ENCODE results near the gene ISLR2. TPM values are rescaled to one million over a fixed set of nuclear protein-coding genes. Genes with fewer than 3 reads are reported as not detected.

ISLR2 gene
- total RNA-seq, 1 experiment from 2014 or later = not detected

DNA sequence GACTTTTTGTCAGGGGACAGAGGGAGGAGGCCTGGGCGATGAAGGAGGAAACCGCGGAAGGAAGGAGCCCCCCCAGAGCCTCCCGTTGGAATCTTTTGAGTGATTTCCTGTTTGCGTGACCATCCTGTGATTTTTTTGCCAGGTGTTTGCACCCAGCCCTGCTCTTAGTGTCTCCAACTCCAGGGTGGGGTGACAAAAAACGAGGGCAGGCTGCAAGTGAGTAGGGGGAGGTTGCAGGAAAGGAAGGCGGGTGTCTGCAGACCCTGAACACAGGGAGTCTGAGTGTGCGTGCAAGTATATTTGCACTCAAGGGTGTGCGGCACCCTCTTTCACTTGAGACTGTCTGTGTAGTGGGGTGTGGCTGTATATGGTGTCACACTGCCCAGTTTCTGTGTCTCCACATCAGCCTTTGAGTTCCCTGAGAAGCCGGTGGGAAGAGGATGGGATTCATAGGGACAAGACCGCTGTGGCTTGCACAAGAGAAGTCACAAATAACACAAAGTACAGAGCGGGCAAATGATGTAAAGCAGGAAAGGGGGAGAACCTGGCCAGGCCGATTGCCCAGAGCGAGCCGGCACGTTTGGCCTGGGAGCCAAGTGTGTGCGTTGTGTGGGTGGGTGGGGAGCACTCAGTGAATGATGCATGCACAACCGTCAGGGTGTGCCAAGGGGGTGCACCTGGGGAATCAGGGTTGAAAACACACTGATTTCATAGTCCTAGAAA, 6.6 kb downstream of the ISLR2 start:
- H3K4me3 ChIP-seq (ENCODE audit: low read depth, low read length) = peak overlapping the region; percentile 37
- ChIA-PET CTCF (no interaction called here), POLR2A (no interaction called here)
- no TSS peak for BruUV-seq (replicated peaks)
- H3K4me1 ChIP-seq = no peaks in the 10 kb centered on the region
- Mint-ChIP-seq H3K27me3 (ENCODE audit: insufficient read depth, unreplicated experiment) (peaks cover 18% of the 10 kb centered on the region), H3K27ac (ENCODE audit: unreplicated experiment) (no peak overlapping the region), H3K36me3 (ENCODE audit: insufficient read depth, unreplicated experiment) (no peaks in the 10 kb centered on the region), H3K4me3 (ENCODE audit: unreplicated experiment) (peak overlapping the region; percentile 71), H3K4me1 (ENCODE audit: low read depth, unreplicated experiment) (no peaks in the 10 kb centered on the region), H3K9me3 (ENCODE audit: unreplicated experiment) (no peaks in the 10 kb centered on the region)
- H3K36me3 ChIP-seq (ENCODE audit: control insufficient read depth, insufficient read depth, low read length) = no peaks in the 10 kb centered on the region
- peaks cover 2% of the 10 kb centered on the region; the same call in 1 of the 2 replicates for H3K27me3 ChIP-seq (replicated peaks; ENCODE audit: control insufficient read depth, insufficient read depth, low read length)
- TF ChIP-seq, protein P1, sequence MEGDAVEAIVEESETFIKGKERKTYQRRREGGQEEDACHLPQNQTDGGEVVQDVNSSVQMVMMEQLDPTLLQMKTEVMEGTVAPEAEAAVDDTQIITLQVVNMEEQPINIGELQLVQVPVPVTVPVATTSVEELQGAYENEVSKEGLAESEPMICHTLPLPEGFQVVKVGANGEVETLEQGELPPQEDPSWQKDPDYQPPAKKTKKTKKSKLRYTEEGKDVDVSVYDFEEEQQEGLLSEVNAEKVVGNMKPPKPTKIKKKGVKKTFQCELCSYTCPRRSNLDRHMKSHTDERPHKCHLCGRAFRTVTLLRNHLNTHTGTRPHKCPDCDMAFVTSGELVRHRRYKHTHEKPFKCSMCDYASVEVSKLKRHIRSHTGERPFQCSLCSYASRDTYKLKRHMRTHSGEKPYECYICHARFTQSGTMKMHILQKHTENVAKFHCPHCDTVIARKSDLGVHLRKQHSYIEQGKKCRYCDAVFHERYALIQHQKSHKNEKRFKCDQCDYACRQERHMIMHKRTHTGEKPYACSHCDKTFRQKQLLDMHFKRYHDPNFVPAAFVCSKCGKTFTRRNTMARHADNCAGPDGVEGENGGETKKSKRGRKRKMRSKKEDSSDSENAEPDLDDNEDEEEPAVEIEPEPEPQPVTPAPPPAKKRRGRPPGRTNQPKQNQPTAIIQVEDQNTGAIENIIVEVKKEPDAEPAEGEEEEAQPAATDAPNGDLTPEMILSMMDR (IDR thresholded peaks at IDR 0.05; ENCODE audit: insufficient read depth in 1 of 2, low read depth in 1 of 2, low read length in 1 of 2, severe bottlenecking in 1 of 2, unreplicated experiment in 1 of 2) = no peak
- no peaks in the 10 kb centered on the region for H3K9me3 ChIP-seq
- intact Hi-C loops (cut with micrococcal nuclease; ENCODE audit: unreplicated experiment) = no loop called here
- DNase-seq = no peak

DNA sequence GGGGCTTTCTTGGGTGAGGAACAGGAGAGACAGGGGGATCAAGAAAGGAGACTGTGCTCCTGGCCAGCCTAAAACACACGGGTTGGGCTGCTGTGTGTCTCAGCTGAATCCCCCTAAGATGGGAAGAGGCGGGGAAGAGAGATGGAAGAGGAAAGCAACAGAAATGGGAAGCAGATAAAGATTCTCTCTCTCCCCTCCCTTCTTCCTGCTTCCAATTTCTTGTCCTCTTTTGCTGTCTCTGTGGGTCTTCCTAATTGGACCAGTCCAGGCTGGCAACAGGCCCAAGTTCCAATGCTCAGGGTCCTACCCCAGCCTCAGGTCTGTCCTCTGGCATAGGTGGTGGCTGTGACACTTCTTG, 7.1 kb downstream of the ISLR2 start:
- Mint-ChIP-seq H3K4me3 (ENCODE audit: unreplicated experiment) (no peak overlapping the region), H3K9me3 (ENCODE audit: unreplicated experiment) (no peaks in the 10 kb centered on the region), H3K4me1 (ENCODE audit: low read depth, unreplicated experiment) (no peaks in the 10 kb centered on the region), H3K27me3 (ENCODE audit: insufficient read depth, unreplicated experiment) (peaks cover 14% of the 10 kb centered on the region), H3K36me3 (ENCODE audit: insufficient read depth, unreplicated experiment) (no peaks in the 10 kb centered on the region), H3K27ac (ENCODE audit: unreplicated experiment) (no peak overlapping the region)
- POLR2A ChIA-PET = no interaction called here
- CTCF ChIA-PET = no interaction called here
- Histone ChIP-seq H3K9me3 (no peaks in the 10 kb centered on the region), H3K4me1 (no peaks in the 10 kb centered on the region), H3K4me3 (ENCODE audit: low read depth, low read length) (no peak overlapping the region), H3K27me3 (replicated peaks; ENCODE audit: control insufficient read depth, insufficient read depth, low read length) (peaks cover 2% of the 10 kb centered on the region; the same call in 1 of the 2 replicates), H3K36me3 (ENCODE audit: control insufficient read depth, insufficient read depth, low read length) (no peaks in the 10 kb centered on the region)
- DNase-seq = no peak
- no TSS peak for BruUV-seq (replicated peaks)
- TF ChIP-seq, protein P1 (IDR thresholded peaks at IDR 0.05; ENCODE audit: insufficient read depth in 1 of 2, low read depth in 1 of 2, low read length in 1 of 2, severe bottlenecking in 1 of 2, unreplicated experiment in 1 of 2) = no peak
- intact Hi-C loops (cut with micrococcal nuclease; ENCODE audit: unreplicated experiment) = no loop called here

DNA sequence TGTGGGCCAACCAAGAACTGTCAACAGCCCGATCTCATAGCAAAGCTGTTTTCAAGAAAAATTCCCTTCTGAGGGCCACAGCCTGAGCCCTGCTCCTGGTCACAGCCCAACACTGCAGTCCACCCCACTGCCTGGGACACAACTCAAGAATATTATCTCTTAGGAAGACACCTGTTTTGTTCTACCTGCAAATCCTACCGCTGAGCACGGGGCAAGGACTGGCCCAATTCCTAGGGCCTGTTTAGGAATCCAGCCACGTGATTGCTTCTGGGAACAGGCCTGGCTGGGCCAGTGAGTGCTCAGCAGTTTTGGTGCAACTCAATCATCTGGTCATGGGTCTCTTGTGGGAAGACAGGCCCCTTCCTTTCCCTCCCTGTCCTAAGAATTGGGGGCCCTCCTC, 8.3 kb downstream of the ISLR2 start:
- H3K36me3 ChIP-seq (ENCODE audit: control insufficient read depth, insufficient read depth, low read length) = no peaks in the 10 kb centered on the region
- Mint-ChIP-seq H3K27me3 (ENCODE audit: insufficient read depth, unreplicated experiment) (peaks cover 14% of the 10 kb centered on the region), H3K4me3 (ENCODE audit: unreplicated experiment) (no peak overlapping the region), H3K9me3 (ENCODE audit: unreplicated experiment) (no peaks in the 10 kb centered on the region), H3K27ac (ENCODE audit: unreplicated experiment) (no peak overlapping the region), H3K4me1 (ENCODE audit: low read depth, unreplicated experiment) (no peaks in the 10 kb centered on the region), H3K36me3 (ENCODE audit: insufficient read depth, unreplicated experiment) (no peaks in the 10 kb centered on the region)
- H3K27me3 ChIP-seq (replicated peaks; ENCODE audit: control insufficient read depth, insufficient read depth, low read length) = peaks cover 2% of the 10 kb centered on the region; the same call in 1 of the 2 replicates
- H3K9me3 ChIP-seq = no peaks in the 10 kb centered on the region
- CTCF ChIA-PET = no interaction called here
- H3K4me3 ChIP-seq (ENCODE audit: low read depth, low read length) = no peak overlapping the region
- no TSS peak for BruUV-seq (replicated peaks)
- no peak for DNase-seq
- POLR2A ChIA-PET = interaction anchor here (0.6 kb wide), 1 partner anchor 169 kb away, joined by 5 read pairs; no protein-coding TSS in a partner anchor
- H3K4me1 ChIP-seq = no peaks in the 10 kb centered on the region
- intact Hi-C loops (cut with micrococcal nuclease; ENCODE audit: unreplicated experiment) = no loop called here
- TF ChIP-seq, protein P1 (IDR thresholded peaks at IDR 0.05; ENCODE audit: insufficient read depth in 1 of 2, low read depth in 1 of 2, low read length in 1 of 2, severe bottlenecking in 1 of 2, unreplicated experiment in 1 of 2) = no peak

Data from Caco-2 (cell line).